Ishikawa (cell line): Measurements from ENCODE around the gene JARID2.

Experiments
- CEBPB ChIP-seq: IDR thresholded peaks from 2 replicates; pipeline ENCODE4 v1.6.1; 2012
- CREB1 ChIP-seq: IDR thresholded peaks from 2 replicates; pipeline ENCODE4 v1.6.1; 2012; ENCODE audit warnings: low read depth
- EGR1 ChIP-seq: IDR thresholded peaks from 2 replicates; pipeline ENCODE4 v1.6.1; 2012
- EP300 ChIP-seq: IDR thresholded peaks from 2 replicates; pipeline ENCODE4 v1.6.1; 2012; ENCODE audit warnings: borderline replicate concordance
- FOXM1 ChIP-seq: IDR thresholded peaks from 2 replicates; pipeline ENCODE4 v1.6.1; 2012; ENCODE audit warnings: low read depth, borderline replicate concordance
- MAX ChIP-seq: IDR thresholded peaks from 2 replicates; pipeline ENCODE4 v1.6.1; 2012
- NFIC ChIP-seq: IDR thresholded peaks from 2 replicates; pipeline ENCODE4 v1.6.1; 2012
- RAD21 ChIP-seq: IDR thresholded peaks from 2 replicates; pipeline ENCODE4 v1.6.1; 2012; ENCODE audit warnings: low read depth
- REST ChIP-seq: IDR thresholded peaks from 2 replicates; pipeline ENCODE4 v1.6.1; 2012; ENCODE audit warnings: low read depth, mild to moderate bottlenecking
- TAF1 ChIP-seq: IDR thresholded peaks from 2 replicates; pipeline ENCODE4 v1.6.1; 2012; ENCODE audit warnings: low read depth, mild to moderate bottlenecking
- TCF12 ChIP-seq: IDR thresholded peaks from 2 replicates; pipeline ENCODE4 v1.6.1; 2012; ENCODE audit warnings: low read depth
- TEAD4 ChIP-seq: IDR thresholded peaks from 2 replicates; pipeline ENCODE4 v1.6.1; 2012
- USF1 ChIP-seq: IDR thresholded peaks from 2 replicates; pipeline ENCODE4 v1.6.1; 2012
- YY1 ChIP-seq: IDR thresholded peaks from 2 replicates; pipeline ENCODE4 v1.6.1; 2012; ENCODE audit warnings: low read depth
- ZBTB7A ChIP-seq: IDR thresholded peaks from 2 replicates; pipeline ENCODE4 v1.6.1; 2012; ENCODE audit warnings: low read depth

JARID2 gene

GRCh38 chr6:15337582-15337981, 91.7 kb downstream of the JARID2 start:
- TF ChIP-seq TEAD4 = no peak

- TF ChIP-seq YY1 (no peak), TAF1 (no peak), RAD21 (no peak), USF1 (no peak), MAX (no peak), EGR1 (no peak), NFIC (no peak), REST (no peak), FOXM1 (no peak), TCF12 (no peak), CEBPB (no peak), EP300 (no peak), CREB1 (no peak), ZBTB7A (no peak), TEAD4 (no peak)
Measured at GRCh38 chr6:15338476-15338875, 92.6 kb downstream of the JARID2 start.

GRCh38 chr6:15339081-15339480, 93.2 kb downstream of the JARID2 start:
- TF ChIP-seq REST (no peak), RAD21 (no peak), FOXM1 (no peak), YY1 (no peak), CEBPB (no peak), ZBTB7A (no peak), TCF12 (no peak), TEAD4 (no peak), USF1 (no peak), EGR1 (no peak), MAX (no peak), NFIC (no peak), EP300 (no peak), CREB1 (no peak), TAF1 (no peak)

- TF ChIP-seq NFIC = no peak
- TF ChIP-seq TAF1 = no peak
- TF ChIP-seq CEBPB = no peak
- no peak for TF ChIP-seq FOXM1
- no peak for TF ChIP-seq USF1
- TF ChIP-seq ZBTB7A = no peak
- TF ChIP-seq MAX = no peak
- TF ChIP-seq TEAD4 = no peak
- no peak for TF ChIP-seq CREB1
- TF ChIP-seq EGR1 = no peak
- TF ChIP-seq RAD21 = no peak
Measured at GRCh38 chr6:15340105-15340601, 94.3 kb downstream of the JARID2 start.

- TF ChIP-seq USF1 (no peak), NFIC (no peak), TCF12 (no peak), TEAD4 (no peak), TAF1 (no peak), YY1 (no peak), MAX (no peak), ZBTB7A (no peak), CEBPB (no peak), RAD21 (no peak), EGR1 (no peak)
Measured at GRCh38 chr6:15340775-15341174, 94.9 kb downstream of the JARID2 start.
